ENCODE data around the gene MORC4. TPM values are rescaled to one million over a fixed set of nuclear protein-coding genes. Genes with fewer than 3 reads are reported as not detected.

Gene MORC4
- total RNA-seq, 4 donors from 2014 or later: 15.3 to 44.9 (median 24.1) TPM

DNA sequence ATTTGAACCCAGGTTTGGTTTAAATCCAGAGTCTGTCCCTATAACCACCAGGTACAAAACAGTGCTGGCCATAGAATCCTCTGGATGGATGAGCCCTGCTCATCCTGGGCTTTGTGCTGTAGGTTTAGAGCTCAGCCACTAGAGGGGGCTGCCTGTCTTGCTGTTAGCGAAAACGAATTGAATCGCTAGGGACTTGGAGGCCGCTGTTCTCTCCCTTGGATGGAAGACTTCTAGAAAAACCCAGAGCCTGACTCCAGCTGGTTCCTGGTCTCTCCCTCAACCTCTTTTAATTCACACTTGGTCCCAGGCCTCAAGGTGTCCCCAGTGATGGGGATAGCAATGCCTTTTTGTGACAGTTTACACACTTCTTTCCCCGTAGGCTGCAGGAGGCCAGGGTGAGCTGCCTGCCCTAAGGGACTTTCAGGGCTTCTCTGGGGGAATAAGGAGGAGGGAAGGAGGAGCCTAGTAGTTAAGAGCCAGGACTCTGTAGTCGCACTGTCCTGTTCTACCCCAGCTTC is 105.6 kb downstream of the MORC4 start:
- no peaks in the 10 kb centered on the region for H3K9me3 ChIP-seq
- intact Hi-C loops (cut with DNase I; ENCODE audit: low total_unique reads): no loop called here
- H3K36me3 ChIP-seq: no peaks in the 10 kb centered on the region
- peak overlapping the region; percentile 38 to 53 for H3K27ac ChIP-seq
- H3K27me3 ChIP-seq: peaks cover 0 to 5% of the 10 kb centered on the region in 2 donors
- peak; percentile 46 to 52 for DNase-seq
- TF ChIP-seq, protein P1, sequence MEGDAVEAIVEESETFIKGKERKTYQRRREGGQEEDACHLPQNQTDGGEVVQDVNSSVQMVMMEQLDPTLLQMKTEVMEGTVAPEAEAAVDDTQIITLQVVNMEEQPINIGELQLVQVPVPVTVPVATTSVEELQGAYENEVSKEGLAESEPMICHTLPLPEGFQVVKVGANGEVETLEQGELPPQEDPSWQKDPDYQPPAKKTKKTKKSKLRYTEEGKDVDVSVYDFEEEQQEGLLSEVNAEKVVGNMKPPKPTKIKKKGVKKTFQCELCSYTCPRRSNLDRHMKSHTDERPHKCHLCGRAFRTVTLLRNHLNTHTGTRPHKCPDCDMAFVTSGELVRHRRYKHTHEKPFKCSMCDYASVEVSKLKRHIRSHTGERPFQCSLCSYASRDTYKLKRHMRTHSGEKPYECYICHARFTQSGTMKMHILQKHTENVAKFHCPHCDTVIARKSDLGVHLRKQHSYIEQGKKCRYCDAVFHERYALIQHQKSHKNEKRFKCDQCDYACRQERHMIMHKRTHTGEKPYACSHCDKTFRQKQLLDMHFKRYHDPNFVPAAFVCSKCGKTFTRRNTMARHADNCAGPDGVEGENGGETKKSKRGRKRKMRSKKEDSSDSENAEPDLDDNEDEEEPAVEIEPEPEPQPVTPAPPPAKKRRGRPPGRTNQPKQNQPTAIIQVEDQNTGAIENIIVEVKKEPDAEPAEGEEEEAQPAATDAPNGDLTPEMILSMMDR (IDR thresholded peaks at IDR 0.05): peak; percentile 58 to 77 (median 63)
- TF ChIP-seq POLR2A (IDR thresholded peaks at IDR 0.05): no peak
- no peaks in the 10 kb centered on the region for H3K4me1 ChIP-seq
- no peak overlapping the region for H3K4me3 ChIP-seq

DNA sequence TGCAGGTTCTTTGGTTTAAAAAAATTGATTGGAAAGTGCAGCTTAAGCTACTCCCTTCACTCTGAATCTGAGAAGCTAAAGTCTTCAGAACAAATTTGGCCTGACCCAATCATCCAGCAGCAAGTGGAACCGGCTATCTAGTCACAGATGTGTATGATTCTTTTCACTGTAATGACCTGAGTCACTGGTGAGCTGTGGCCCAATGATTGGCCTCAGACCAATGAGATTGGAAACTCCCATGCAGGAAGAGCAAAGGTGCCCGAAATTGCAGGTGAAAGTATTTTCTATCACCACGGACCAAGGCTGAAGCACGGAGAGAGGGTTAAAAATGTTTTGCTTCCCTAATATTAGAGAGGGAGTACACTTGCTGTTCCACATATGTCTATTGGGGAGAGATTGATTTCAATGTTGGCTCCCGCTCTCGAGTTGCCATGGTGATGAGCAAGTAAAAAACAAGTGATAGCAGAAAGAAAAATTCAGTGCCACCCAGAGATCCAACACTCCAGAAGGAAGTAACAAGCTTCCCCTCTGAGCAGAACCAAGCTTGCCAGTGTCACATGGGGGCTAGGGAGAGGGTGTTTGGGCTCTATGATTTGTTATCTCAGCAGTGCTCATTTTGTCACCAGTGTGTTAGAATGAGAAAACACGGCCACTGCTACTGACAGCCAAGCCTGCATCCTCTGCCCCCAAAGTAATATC is 108.1 kb downstream of the MORC4 start:
- Histone ChIP-seq H3K27me3 (peaks cover 0 to 5% of the 10 kb centered on the region in 2 donors), H3K4me1 (no peaks in the 10 kb centered on the region), H3K4me3 (no peak overlapping the region), H3K27ac (no peak overlapping the region), H3K36me3 (no peaks in the 10 kb centered on the region), H3K9me3 (no peaks in the 10 kb centered on the region)
- intact Hi-C loops (cut with DNase I; ENCODE audit: low total_unique reads): no loop called here
- TF ChIP-seq, protein P1 (IDR thresholded peaks at IDR 0.05): no peak
- no peak for TF ChIP-seq POLR2A (IDR thresholded peaks at IDR 0.05)
- no peak for DNase-seq

Other genes with a start within 250 kb of the MORC4 start
- 10 to 100 TPM in 2 of 4 donors, 1 to 10 TPM in 2; 5.3 to 27.9 (median 10.0) TPM for gene TBC1D8B, start 197.5 kb downstream of the MORC4 start, total RNA-seq
- gene RIPPLY1, start 96.9 kb downstream of the MORC4 start, total RNA-seq: not detected
- 1 to 10 TPM in 1 of 4 donors, not detected in 3; 1.4 TPM for gene CLDN2, start 79.8 kb downstream of the MORC4 start, total RNA-seq
- 100 to 1,000 TPM in 1 of 4 donors, 10 to 100 TPM in 3; 13.5 to 115 (median 24.5) TPM for gene RBM41, start 118.6 kb upstream of the MORC4 start, total RNA-seq
- 10 to 100 TPM in 1 of 4 donors, 1 to 10 TPM in 2, not detected in 1; 4.4 to 17.7 (median 5.4) TPM for gene NUP62CL, start 206.2 kb upstream of the MORC4 start, total RNA-seq
- under 1 TPM in 1 of 4 donors, not detected in 3; 0.48 TPM for gene DNAAF6, start 206.4 kb upstream of the MORC4 start, total RNA-seq

Data from uterus (tissue), 4 donors.